K562 (cell line): ENCODE measurements around the gene GCNT2. TPM values are rescaled to one million over a fixed set of nuclear protein-coding genes. Genes with fewer than 3 reads are reported as not detected.
A peak's percentile ranks its signal among the peaks of the same experiment; 100 is the strongest.

ENCODE experiments used
- ATAC-seq: fragments of 200-7000 bp; cut with Tn5 transposase; 3 replicates; pipeline ENCODE4 v1.9.1; 2020; ENCODE audit warnings: moderate library complexity
- BruUV-seq: library from RNA; stranded (reverse); fragments of 400-500 nt; replicated peaks from 2 replicates; lab custom pipeline; 2021; lab: Mats Ljungman, UMichigan
- CTCF ChIA-PET: fragments of 300-600 bp; formaldehyde crosslinking; extraction: SDS; loops from one replicate; lab custom pipeline; 2021; ENCODE audit warnings: low intra/inter-chr PET ratio; lab: Yijun Ruan, JAX
- POLR2A ChIA-PET: fragments of 300-600, 350-650 bp; sonication (Branson Sonifier 250); formaldehyde crosslinking; extraction: SDS; loops from one replicate; lab custom pipeline; 2021; ENCODE audit warnings: antibody characterized with exemption, inconsistent platforms; lab: Yijun Ruan, JAX
- DNase-seq, 4 experiments: peaks; one replicate each; pipeline versions ENCODE4 v3.0.0 to v3.0.0-alpha.2; 2011 to 2018; ENCODE audit warnings: low spot score in 3 of 4, mixed read lengths in 3 of 4; ENCODE audit errors: extremely low read depth in 1 of 4
- FAIRE-seq: peaks from 2 replicates; lab custom pipeline; 2011; peaks lifted over from hg19 to GRCh38; lab: Jason Lieb, UNC
- H2AFZ ChIP-seq: 2 replicates; pipeline ENCODE4 v1.6.0; 2011; ENCODE audit warnings: low read depth, low read length, control low read depth, inconsistent platforms
- H3K27ac ChIP-seq: fragments of 200-600 bp; 3 replicates; pipeline ENCODE4 v1.8.0; 2011; ENCODE audit warnings: low read depth, mild to moderate bottlenecking, control low read depth, inconsistent platforms, low read length, moderate library complexity, mixed read lengths; ENCODE audit errors: extremely low read depth
- H3K27me3 ChIP-seq, 2 experiments: fragments of 300-600 bp in 1 of 2; 2 replicates in 1 of 2; 3 replicates in 1 of 2; pipeline versions ENCODE4 v1.6.0 to v1.8.0; 2011; ENCODE audit warnings: inconsistent platforms in 2 of 2, low read length in 2 of 2, mild to moderate bottlenecking in 1 of 2, mixed read lengths in 1 of 2, moderate library complexity in 1 of 2; ENCODE audit not compliant: control insufficient read depth in 2 of 2, insufficient read depth in 2 of 2
- H3K36me3 ChIP-seq: fragments of 300-600 bp; 3 replicates; pipeline ENCODE4 v1.8.0; 2011; ENCODE audit warnings: mild to moderate bottlenecking, low read length, inconsistent platforms; ENCODE audit not compliant: control insufficient read depth, insufficient read depth
- H3K4me1 ChIP-seq, 2 experiments: fragments of 200-600 bp in 1 of 2; replicated peaks in 1 of 2; 2 replicates in 1 of 2; 3 replicates in 1 of 2; pipeline versions ENCODE4 v1.5.1 to v1.8.0; 2011; ENCODE audit warnings: inconsistent platforms in 2 of 2, low read length in 2 of 2, mild to moderate bottlenecking in 1 of 2, mixed read lengths in 1 of 2, moderate library complexity in 1 of 2; ENCODE audit not compliant: control insufficient read depth in 2 of 2, insufficient read depth in 2 of 2
- H3K4me2 ChIP-seq: 2 replicates; pipeline ENCODE4 v1.6.1; 2011; ENCODE audit warnings: low read length, control low read depth, inconsistent platforms, mixed read lengths; ENCODE audit not compliant: insufficient read depth
- H3K4me3 ChIP-seq: fragments of 200-600 bp; sonication (generic), shearing (Covaris generic); 2 replicates; pipeline ENCODE4 v1.5.1; 2016; ENCODE audit warnings: control low read depth, inconsistent platforms
- H3K79me2 ChIP-seq: fragments of 200-600 bp; 3 replicates; pipeline ENCODE4 v1.8.0; 2011; ENCODE audit warnings: low read length, inconsistent platforms; ENCODE audit not compliant: control insufficient read depth, insufficient read depth
- H3K9ac ChIP-seq, 2 experiments: 2 replicates each; pipeline versions ENCODE4 v1.6.0 to v1.6.1; 2011; ENCODE audit warnings: low read depth in 2 of 2, low read length in 2 of 2, control low read depth in 1 of 2, inconsistent platforms in 1 of 2, mild to moderate bottlenecking in 1 of 2, mixed read lengths in 1 of 2; ENCODE audit not compliant: insufficient read depth in 1 of 2
- H3K9me1 ChIP-seq: one replicate; pipeline ENCODE4 v1.6.0; 2011; ENCODE audit warnings: inconsistent platforms, mild to moderate bottlenecking, low read length, moderate library complexity; ENCODE audit not compliant: control insufficient read depth, insufficient read depth
- H3K9me3 ChIP-seq: replicated peaks from 2 replicates; pipeline ENCODE4 v1.5.1; 2011; ENCODE audit warnings: low read depth, low read length, inconsistent platforms; ENCODE audit not compliant: control insufficient read depth, insufficient read depth
- H4K20me1 ChIP-seq: replicated peaks from 2 replicates; pipeline ENCODE4 v1.6.1; 2011; ENCODE audit warnings: low read length, inconsistent platforms, mixed read lengths; ENCODE audit not compliant: control insufficient read depth, insufficient read depth
- ATF3 ChIP-seq, 2 experiments: fragments of 450-650 bp in 1 of 2; sonication (generic) in 1 of 2; formaldehyde crosslinking in 1 of 2; IDR thresholded peaks in 1 of 2; conservative IDR thresholded peaks in 1 of 2; 2 replicates each; pipeline versions ENCODE4 v1.6.1 to v1.8.1; 2016 to 2023; ENCODE audit warnings: mild to moderate bottlenecking in 2 of 2, moderate library complexity in 2 of 2, inconsistent platforms in 1 of 2, missing genetic modification reagents in 1 of 2
- HMBOX1 ChIP-seq: sonication (generic); IDR thresholded peaks from 2 replicates; pipeline ENCODE4 v1.6.1; 2016
- KDM1A ChIP-seq, 2 experiments: fragments of 450-650 bp; IDR thresholded peaks; 2 replicates each; pipeline ENCODE4 v1.6.1; 2016; ENCODE audit warnings: mild to moderate bottlenecking in 2 of 2
- NR4A1 ChIP-seq, 2 experiments: fragments of 250-450 bp in 1 of 2; fragments of 450-650 bp in 1 of 2; sonication (Bioruptor Pico) in 1 of 2; IDR thresholded peaks; 2 replicates each; pipeline versions ENCODE4 v1.4.0 to v1.6.1; 2016 to 2020; ENCODE audit warnings: mild to moderate bottlenecking in 2 of 2, missing compliant biosample characterization in 1 of 2, missing genetic modification characterization in 1 of 2, moderate library complexity in 1 of 2
- POLR3G ChIP-seq: IDR thresholded peaks from 2 replicates; pipeline ENCODE4 v1.6.1; 2011; ENCODE audit not compliant: insufficient read length, insufficient replicate concordance; ENCODE audit errors: extremely low read depth
- RFX1 ChIP-seq: fragments of 450-650 bp; IDR thresholded peaks from 2 replicates; pipeline ENCODE4 v1.6.1; 2016; ENCODE audit warnings: mild to moderate bottlenecking, moderate library complexity
- SMAD4 ChIP-seq: fragments of 250-450 bp; sonication (Bioruptor Pico); conservative IDR thresholded peaks from 2 replicates; pipeline ENCODE4 v1.8.0; 2021; ENCODE audit warnings: inconsistent platforms, mild to moderate bottlenecking, moderate library complexity
- SREBF1 ChIP-seq: fragments of 150-350 bp; IDR thresholded peaks from 2 replicates; pipeline ENCODE4 v1.6.1; 2014; ENCODE audit warnings: antibody characterized with exemption, low read depth, low read length, borderline replicate concordance
- ZNF584 ChIP-seq: fragments of 200-800 bp; sonication (Bioruptor generic); IDR thresholded peaks from 2 replicates; pipeline ENCODE4 v1.6.1; 2016; ENCODE audit warnings: low read depth, mild to moderate bottlenecking, missing genetic modification characterization, missing compliant biosample characterization
- ZNF830 ChIP-seq: fragments of 250-450 bp; sonication (Bioruptor Pico); IDR thresholded peaks from 2 replicates; pipeline ENCODE4 v1.5.0; 2021; ENCODE audit warnings: mild to moderate bottlenecking
- WGBS: fragments of 100-300 bp; shearing (Covaris generic); methylation state at CpG from one replicate; pipeline ENCODE4 v1.1.6; 2016; ENCODE audit warnings: low coverage, mixed read lengths; ENCODE audit not compliant: insufficient coverage; ENCODE audit errors: missing lambda C conversion rate; 5-methylcytosine and 5-hydroxymethylcytosine counted together
- in situ Hi-C: fragments of 300-500 bp; cut with MboI; formaldehyde crosslinking; loops from 4 replicates; pipeline ENCODE4 v1.15.0; 2018; ENCODE audit warnings: inconsistent platforms, mixed read lengths
- intact Hi-C: fragments of 100-400 bp; cut with micrococcal nuclease; formaldehyde crosslinking; loops from 2 replicates; pipeline ENCODE4 v1.14.2; 2022
- polyA plus RNA-seq, 8 experiments: library from polyadenylated mRNA; depleted of rRNA in 4 of 8; stranded (reverse) in 5 of 8; unstranded in 3 of 8; fragments of >200 nt; fragmentation: Nextera tagmentation in 2 of 8; fragmentation: Illumina TruSeq in 1 of 8; extraction: Ambion mirVana in 2 of 8; extraction: Trizol in 1 of 8; gene quantifications; 2 replicates each; pipeline versions ENCODE4 v1.2.1 to v1.2.3, GENCODE V29; 2011 to 2014; ENCODE audit warnings: inconsistent platforms in 1 of 8, missing spikeins in 1 of 8
- total RNA-seq, 7 experiments: library from RNA; depleted of rRNA in 6 of 7; stranded (reverse); fragments of >200 nt in 6 of 7; fragmentation: Illumina TruSeq in 2 of 7; extraction: Trizol in 2 of 7; gene quantifications; 2 replicates each; pipeline versions ENCODE4 v1.2.1 to v1.2.3, GENCODE V29; 2011 to 2021; ENCODE audit warnings: low replicate concordance in 1 of 7
- TF ChIP-seq, protein P1 (sequence below): fragments of 250-450 bp; sonication (Bioruptor Pico); IDR thresholded peaks from 2 replicates; pipeline ENCODE4 v1.8.0; 2022; ENCODE audit warnings: moderate library complexity, mild to moderate bottlenecking, inconsistent platforms
- TF ChIP-seq, protein P2 (sequence below): sonication (generic); formaldehyde crosslinking; IDR thresholded peaks from 2 replicates; pipeline ENCODE4 v1.8.1; 2023; ENCODE audit warnings: mild to moderate bottlenecking, missing genetic modification reagents
- TF ChIP-seq, protein P3 (sequence below): fragments of 450-650 bp; IDR thresholded peaks from 2 replicates; pipeline ENCODE4 v1.6.1; 2017; ENCODE audit warnings: mild to moderate bottlenecking, moderate library complexity
- TF ChIP-seq, protein P4 (sequence below): sonication (generic); formaldehyde crosslinking; IDR thresholded peaks from 2 replicates; pipeline ENCODE4 v1.8.1; 2023; ENCODE audit warnings: mild to moderate bottlenecking, missing genetic modification reagents

Gene GCNT2
- total and polyA plus RNA-seq, 9 of the 15 experiments (the other 6 are each of a cell fraction or from before 2014, with no cell fraction given), result 0.78 to 2.6 (median 1.6) TPM

- 67% methylated on average over 3 of the region's 3 CpGs for WGBS
- peaks cover 2 to 39% of the 10 kb centered on the region in 2 experiments; a peak in 3 of 5 replicates for H3K27me3 ChIP-seq
- no peak overlapping the region for H3K27ac ChIP-seq
- no peaks in the 10 kb centered on the region for H4K20me1 ChIP-seq
- DNase-seq, result no peak
- in situ Hi-C loops, result no loop called here
- no peak overlapping the region for H3K4me2 ChIP-seq
- H3K79me2 ChIP-seq, result no peaks in the 10 kb centered on the region
- H3K36me3 ChIP-seq, result no peaks in the 10 kb centered on the region
- no peak for FAIRE-seq
- H3K9me3 ChIP-seq, result no peaks in the 10 kb centered on the region
- ChIA-PET POLR2A (no interaction called here), CTCF (no interaction called here)
- no peak overlapping the region for H3K9ac ChIP-seq
- no peak overlapping the region for H3K4me3 ChIP-seq
- intact Hi-C loops, result no loop called here
- ATAC-seq, result no peak
- BruUV-seq, result no TSS peak
- peaks cover 17 to 27% of the 10 kb centered on the region in 2 experiments for H3K4me1 ChIP-seq
- H3K9me1 ChIP-seq, result no peaks in the 10 kb centered on the region
- no peak overlapping the region for H2AFZ ChIP-seq
- TF ChIP-seq SREBF1 (no peak), ATF3 (IDR thresholded peaks at IDR 0.05) (no peak), ATF3 (CRISPR knock-in tag; conservative IDR thresholded peaks at IDR 0.05) (no peak), KDM1A (IDR thresholded peaks at IDR 0.05) (no peak), POLR3G (no peak), NR4A1 (CRISPR knock-in tag; IDR thresholded peaks at IDR 0.05) (no peak), NR4A1 (tag; IDR thresholded peaks at IDR 0.05) (peak; percentile 54; the same call in 1 of the 2 replicates), HMBOX1 (no peak), ZNF830 (CRISPR knock-in tag) (no peak), RFX1 (no peak), SMAD4 (CRISPR knock-in tag) (0 out of 2 replicates have a peak, but pooled peaks have one; percentile 23), ZNF584 (CRISPR knock-in tag) (0 out of 2 replicates have a peak, but pooled peaks have one; percentile 43)
- TF ChIP-seq, protein P1, sequence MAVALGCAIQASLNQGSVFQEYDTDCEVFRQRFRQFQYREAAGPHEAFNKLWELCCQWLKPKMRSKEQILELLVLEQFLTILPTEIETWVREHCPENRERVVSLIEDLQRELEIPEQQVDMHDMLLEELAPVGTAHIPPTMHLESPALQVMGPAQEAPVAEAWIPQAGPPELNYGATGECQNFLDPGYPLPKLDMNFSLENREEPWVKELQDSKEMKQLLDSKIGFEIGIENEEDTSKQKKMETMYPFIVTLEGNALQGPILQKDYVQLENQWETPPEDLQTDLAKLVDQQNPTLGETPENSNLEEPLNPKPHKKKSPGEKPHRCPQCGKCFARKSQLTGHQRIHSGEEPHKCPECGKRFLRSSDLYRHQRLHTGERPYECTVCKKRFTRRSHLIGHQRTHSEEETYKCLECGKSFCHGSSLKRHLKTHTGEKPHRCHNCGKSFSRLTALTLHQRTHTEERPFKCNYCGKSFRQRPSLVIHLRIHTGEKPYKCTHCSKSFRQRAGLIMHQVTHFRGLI (CRISPR knock-in tag), result 0 out of 2 replicates have a peak, but pooled peaks have one; percentile 14
- TF ChIP-seq, protein P2, sequence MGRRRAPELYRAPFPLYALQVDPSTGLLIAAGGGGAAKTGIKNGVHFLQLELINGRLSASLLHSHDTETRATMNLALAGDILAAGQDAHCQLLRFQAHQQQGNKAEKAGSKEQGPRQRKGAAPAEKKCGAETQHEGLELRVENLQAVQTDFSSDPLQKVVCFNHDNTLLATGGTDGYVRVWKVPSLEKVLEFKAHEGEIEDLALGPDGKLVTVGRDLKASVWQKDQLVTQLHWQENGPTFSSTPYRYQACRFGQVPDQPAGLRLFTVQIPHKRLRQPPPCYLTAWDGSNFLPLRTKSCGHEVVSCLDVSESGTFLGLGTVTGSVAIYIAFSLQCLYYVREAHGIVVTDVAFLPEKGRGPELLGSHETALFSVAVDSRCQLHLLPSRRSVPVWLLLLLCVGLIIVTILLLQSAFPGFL (CRISPR knock-in tag), result no peak
- TF ChIP-seq, protein P3, sequence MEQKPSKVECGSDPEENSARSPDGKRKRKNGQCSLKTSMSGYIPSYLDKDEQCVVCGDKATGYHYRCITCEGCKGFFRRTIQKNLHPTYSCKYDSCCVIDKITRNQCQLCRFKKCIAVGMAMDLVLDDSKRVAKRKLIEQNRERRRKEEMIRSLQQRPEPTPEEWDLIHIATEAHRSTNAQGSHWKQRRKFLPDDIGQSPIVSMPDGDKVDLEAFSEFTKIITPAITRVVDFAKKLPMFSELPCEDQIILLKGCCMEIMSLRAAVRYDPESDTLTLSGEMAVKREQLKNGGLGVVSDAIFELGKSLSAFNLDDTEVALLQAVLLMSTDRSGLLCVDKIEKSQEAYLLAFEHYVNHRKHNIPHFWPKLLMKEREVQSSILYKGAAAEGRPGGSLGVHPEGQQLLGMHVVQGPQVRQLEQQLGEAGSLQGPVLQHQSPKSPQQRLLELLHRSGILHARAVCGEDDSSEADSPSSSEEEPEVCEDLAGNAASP, result no peak
- TF ChIP-seq, protein P4, sequence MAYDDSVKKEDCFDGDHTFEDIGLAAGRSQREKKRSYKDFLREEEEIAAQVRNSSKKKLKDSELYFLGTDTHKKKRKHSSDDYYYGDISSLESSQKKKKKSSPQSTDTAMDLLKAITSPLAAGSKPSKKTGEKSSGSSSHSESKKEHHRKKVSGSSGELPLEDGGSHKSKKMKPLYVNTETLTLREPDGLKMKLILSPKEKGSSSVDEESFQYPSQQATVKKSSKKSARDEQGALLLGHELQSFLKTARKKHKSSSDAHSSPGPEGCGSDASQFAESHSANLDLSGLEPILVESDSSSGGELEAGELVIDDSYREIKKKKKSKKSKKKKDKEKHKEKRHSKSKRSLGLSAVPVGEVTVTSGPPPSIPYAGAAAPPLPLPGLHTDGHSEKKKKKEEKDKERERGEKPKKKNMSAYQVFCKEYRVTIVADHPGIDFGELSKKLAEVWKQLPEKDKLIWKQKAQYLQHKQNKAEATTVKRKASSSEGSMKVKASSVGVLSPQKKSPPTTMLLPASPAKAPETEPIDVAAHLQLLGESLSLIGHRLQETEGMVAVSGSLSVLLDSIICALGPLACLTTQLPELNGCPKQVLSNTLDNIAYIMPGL, result no peak
Measured at GRCh38 chr6:10584607-10585006, 63.5 kb downstream of the GCNT2 start.
